ENCODE results near the gene SZT2. TPM values are rescaled to one million over a fixed set of nuclear protein-coding genes. Genes with fewer than 3 reads are reported as not detected.

The SZT2 gene
- total and polyA plus RNA-seq, 2 of the 13 experiments (the other 11 are each of a cell fraction or from before 2014, with no cell fraction given): 8.0 to 8.8 TPM

- Histone ChIP-seq H3K4me3 (replicated peaks in 1 of 3; ENCODE audit: insufficient read depth in 1 of 3, low read depth in 2 of 3, low read length in 3 of 3) (no peak overlapping the region), H3K9ac (ENCODE audit: insufficient read depth, low read depth, low read length) (no peak overlapping the region), H4K20me1 (ENCODE audit: insufficient read depth, low read length) (no peaks in the 10 kb centered on the region), H3K9me3 (ENCODE audit: low read length) (no peaks in the 10 kb centered on the region), H3K36me3 (replicated peaks in 1 of 2; ENCODE audit: control insufficient read depth in 1 of 2, insufficient read depth in 2 of 2, low read length in 2 of 2) (peaks cover 26 to 76% of the 10 kb centered on the region in 2 experiments), H3K4me1 (ENCODE audit: insufficient read depth, low read length) (no peaks in the 10 kb centered on the region), H3K27ac (ENCODE audit: extremely low read length, insufficient read depth, low read length) (no peak overlapping the region), H3K79me2 (ENCODE audit: insufficient read depth, low read length) (no peaks in the 10 kb centered on the region), H2AFZ (ENCODE audit: low read length) (no peak overlapping the region), H3K4me2 (ENCODE audit: low read depth, low read length) (no peak overlapping the region), H3K27me3 (ENCODE audit: control insufficient read depth in 1 of 2, insufficient read depth in 2 of 2, low read length in 2 of 2) (no peaks in the 10 kb centered on the region)
- FAIRE-seq (no peak), DNase-seq (ENCODE audit: low spot score) (no peak), ATAC-seq (no peak)
- ChIA-PET CTCF (ENCODE audit: low intra/inter-chr PET ratio, low total read pairs) (no interaction called here), POLR2A (no interaction called here)
- BruUV-seq (replicated peaks): no TSS peak
- TF ChIP-seq, protein P1, sequence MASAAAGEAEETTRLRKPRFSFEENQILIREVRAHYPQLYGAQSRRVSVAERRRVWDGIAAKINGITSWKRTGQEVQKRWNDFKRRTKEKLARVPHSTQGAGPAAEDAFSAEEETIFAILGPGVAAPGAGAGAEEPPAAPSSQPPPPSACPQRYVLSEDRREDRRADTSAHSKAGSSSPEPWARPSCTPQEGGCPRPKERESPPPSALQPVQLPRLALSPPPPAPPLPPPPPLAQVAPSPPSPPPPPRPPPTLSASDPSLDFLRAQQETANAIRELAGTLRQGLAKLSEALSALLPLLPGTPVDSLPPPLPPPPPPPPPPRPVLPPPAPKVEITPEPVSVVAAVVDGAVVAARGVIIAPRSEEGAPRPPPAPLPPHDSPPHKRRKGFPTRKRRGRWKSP (CRISPR knock-in tag; IDR thresholded peaks at IDR 0.05): no peak
- TF ChIP-seq ZNF329 (CRISPR knock-in tag; IDR thresholded peaks at IDR 0.05; ENCODE audit: low read depth) (no peak), YY1 (IDR thresholded peaks at IDR 0.05; ENCODE audit: insufficient read depth, insufficient replicate concordance, low read depth, low read length) (no peak), EZH2 (conservative IDR thresholded peaks at IDR 0.05; ENCODE audit: low read depth, low read length) (no peak), NFKB2 (CRISPR knock-in tag; IDR thresholded peaks at IDR 0.05; ENCODE audit: borderline replicate concordance) (no peak), ZNF224 (CRISPR knock-in tag; IDR thresholded peaks at IDR 0.05) (no peak), PAWR (CRISPR knock-in tag; IDR thresholded peaks at IDR 0.05; ENCODE audit: borderline replicate concordance) (no peak), SRF (IDR thresholded peaks at IDR 0.05; ENCODE audit: low read depth, low read length) (no peak), FOXM1 (CRISPR knock-in tag; IDR thresholded peaks at IDR 0.05) (no peak), SRY (CRISPR knock-in tag; IDR thresholded peaks at IDR 0.05) (no peak), RBAK (CRISPR knock-in tag; IDR thresholded peaks at IDR 0.05) (no peak), AFF4 (CRISPR knock-in tag; IDR thresholded peaks at IDR 0.05) (no peak), FUBP1 (CRISPR knock-in tag; IDR thresholded peaks at IDR 0.05; ENCODE audit: borderline replicate concordance) (no peak), DNMT1 (CRISPR knock-in tag; IDR thresholded peaks at IDR 0.05) (no peak)
- intact Hi-C loops (cut with micrococcal nuclease; ENCODE audit: unreplicated experiment): no loop called here
- 94% methylated on average over 8 of the region's 9 CpGs for WGBS (ENCODE audit: low lambda C conversion rate)
- in situ Hi-C loops (cut with HindIII; ENCODE audit: extremely low pct_ligation_motif_present, low pct_unique_long_range_greater_than_20kb): no loop called here
Measured at GRCh38 chr1:43427941-43428340, 38.2 kb downstream of the SZT2 start.
